Renal pelvis (tissue), 4 donors: ENCODE measurements around the gene SPTBN5. TPM values are rescaled to one million over a fixed set of nuclear protein-coding genes. Genes with fewer than 3 reads are reported as not detected.

Experiments
- DNase-seq: peaks from one replicate; pipeline ENCODE4 v3.0.0-alpha.2; 2013
- polyA plus RNA-seq, 3 donors: library from polyadenylated mRNA; unstranded; fragments of 120-200 nt; gene quantifications; one replicate each; pipeline ENCODE4 v1.2.1, GENCODE V29; 2013; ENCODE audit not compliant: insufficient read length in 3 of 3

The SPTBN5 gene
- polyA plus RNA-seq, 3 donors = 2.7 to 3.0 (median 2.9) TPM

GRCh38 chr15:41866263-41866703 is 27.6 kb downstream of the SPTBN5 start:
- DNase-seq = no peak

GRCh38 chr15:41865490-41866055 is 28.3 kb downstream of the SPTBN5 start:
- no peak for DNase-seq

GRCh38 chr15:41862515-41863116 is 31.2 kb downstream of the SPTBN5 start:
- DNase-seq = no peak

GRCh38 chr15:41861736-41862356 is 32.0 kb downstream of the SPTBN5 start:
- no peak for DNase-seq

- no peak for DNase-seq
Measured at GRCh38 chr15:41860049-41860828, 33.6 kb downstream of the SPTBN5 start.

GRCh38 chr15:41858756-41859155 is 35.1 kb downstream of the SPTBN5 start:
- no peak for DNase-seq

GRCh38 chr15:41857316-41857715 is 36.5 kb downstream of the SPTBN5 start:
- DNase-seq = no peak

- DNase-seq = no peak
Measured at GRCh38 chr15:41856716-41857115, 37.1 kb downstream of the SPTBN5 start.

GRCh38 chr15:41856262-41856661 is 37.6 kb downstream of the SPTBN5 start:
- DNase-seq = no peak

GRCh38 chr15:41855261-41855961 is 38.4 kb downstream of the SPTBN5 start:
- DNase-seq = peak; percentile 62

- DNase-seq = no peak
Measured at GRCh38 chr15:41854443-41854842, 39.4 kb downstream of the SPTBN5 start.

- no peak for DNase-seq
Measured at GRCh38 chr15:41853831-41854230, 40.0 kb downstream of the SPTBN5 start.

- no peak for DNase-seq
Measured at GRCh38 chr15:41852736-41853590, 40.9 kb downstream of the SPTBN5 start.

- DNase-seq = no peak
Measured at GRCh38 chr15:41851755-41852370, 42.0 kb downstream of the SPTBN5 start.

- DNase-seq = no peak
Measured at GRCh38 chr15:41851167-41851523, 42.7 kb downstream of the SPTBN5 start.

- no peak for DNase-seq
Measured at GRCh38 chr15:41850482-41851166, 43.2 kb downstream of the SPTBN5 start.

- DNase-seq = no peak
Measured at GRCh38 chr15:41849861-41850260, 44.0 kb downstream of the SPTBN5 start.

- no peak for DNase-seq
Measured at GRCh38 chr15:41849204-41849603, 44.6 kb downstream of the SPTBN5 start.

GRCh38 chr15:41848631-41849030 is 45.2 kb downstream of the SPTBN5 start:
- DNase-seq = no peak

GRCh38 chr15:41847981-41848380 is 45.9 kb downstream of the SPTBN5 start:
- DNase-seq = no peak
